CD4-positive, alpha-beta T cell treated with Interleukin-17A for 4 hours (primary cell): ENCODE measurements around the gene FBXW2.
"Not testable (repeated sequence)": the region's sequence is repeated elsewhere in the genome, so short reads cannot be mapped to it uniquely, and the experiment has no call there.

Experiments used
- DNase-seq: peaks from one replicate; pipeline ENCODE4 v3.0.0-alpha.2; 2020; ENCODE audit warnings: mixed read lengths

FBXW2 gene

DNA sequence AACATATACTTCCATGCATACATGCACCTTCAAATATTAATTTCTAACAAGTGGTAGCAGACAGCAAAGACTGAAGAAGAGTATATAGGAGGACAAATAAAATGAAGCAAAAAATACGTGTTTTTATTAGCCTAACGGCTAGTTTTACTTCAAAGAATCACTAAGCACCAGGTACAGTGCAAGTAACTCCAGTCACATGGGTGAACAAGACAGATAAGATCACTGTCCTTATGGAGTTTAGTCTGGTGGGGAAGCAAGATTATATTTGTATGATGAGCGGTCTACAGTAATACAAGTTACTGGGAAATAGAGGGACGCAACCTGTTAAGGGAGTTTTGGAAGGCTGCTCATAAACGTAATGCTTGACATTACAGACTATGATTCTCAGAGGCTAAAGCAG is 16.0 kb downstream of the FBXW2 start:
- DNase-seq: no peak

DNA sequence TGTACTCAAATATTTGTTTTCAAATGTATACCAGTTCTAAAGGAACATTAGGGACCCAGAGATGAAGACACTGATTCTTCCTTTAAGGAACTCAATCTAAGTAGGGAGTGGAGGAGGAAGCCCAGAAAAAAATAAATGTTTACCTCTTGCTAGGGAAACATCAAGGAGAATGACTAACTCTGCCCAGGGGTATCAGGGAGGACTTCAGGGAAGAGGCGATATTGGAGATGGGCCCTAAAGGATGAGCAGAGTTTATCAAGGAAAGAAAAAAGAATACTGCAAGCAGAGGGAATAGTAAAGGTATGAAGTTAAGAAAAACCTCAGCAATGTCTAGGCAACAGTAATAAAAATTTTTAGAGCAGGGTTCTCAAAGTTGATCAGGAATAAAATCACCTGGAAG is 16.4 kb downstream of the FBXW2 start:
- no peak for DNase-seq

DNA sequence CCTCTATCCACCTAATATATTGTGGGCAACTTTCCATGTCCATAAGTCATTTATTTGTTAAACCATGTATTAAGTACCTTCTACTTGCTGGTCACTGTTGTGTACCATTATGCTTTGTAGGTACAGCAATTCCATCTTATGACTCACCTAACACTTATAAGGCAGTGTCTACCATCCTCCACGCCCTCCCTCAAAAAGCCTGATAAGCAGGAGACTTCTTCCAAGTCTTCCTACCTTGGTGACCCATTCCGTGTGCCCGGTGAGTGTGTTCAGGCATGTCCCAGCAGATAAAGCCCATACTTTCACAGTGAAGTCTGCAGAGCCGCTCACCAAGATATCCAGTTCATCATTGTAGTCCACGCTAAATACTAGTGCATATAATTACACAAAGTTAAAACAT is 17.4 kb downstream of the FBXW2 start:
- DNase-seq: no peak

DNA sequence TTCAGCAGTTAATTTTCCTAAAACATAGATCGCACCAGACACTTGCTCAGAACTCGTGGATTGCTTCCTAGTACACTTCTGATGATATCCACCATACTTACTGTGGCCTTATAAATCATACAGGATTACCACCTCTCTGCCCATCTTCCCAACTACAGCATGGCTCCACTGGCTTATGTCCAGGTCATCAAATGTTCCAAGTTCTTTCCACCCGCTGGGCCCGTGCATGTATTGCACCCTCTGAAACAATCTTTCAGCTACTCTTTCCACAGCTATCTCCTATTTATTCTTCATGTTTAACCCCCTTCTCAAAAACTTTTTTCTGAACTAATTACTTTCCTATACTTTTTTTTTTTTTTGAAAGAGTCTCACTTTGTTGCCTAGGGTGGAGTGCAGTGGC is 18.5 kb downstream of the FBXW2 start:
- DNase-seq: no peak

DNA sequence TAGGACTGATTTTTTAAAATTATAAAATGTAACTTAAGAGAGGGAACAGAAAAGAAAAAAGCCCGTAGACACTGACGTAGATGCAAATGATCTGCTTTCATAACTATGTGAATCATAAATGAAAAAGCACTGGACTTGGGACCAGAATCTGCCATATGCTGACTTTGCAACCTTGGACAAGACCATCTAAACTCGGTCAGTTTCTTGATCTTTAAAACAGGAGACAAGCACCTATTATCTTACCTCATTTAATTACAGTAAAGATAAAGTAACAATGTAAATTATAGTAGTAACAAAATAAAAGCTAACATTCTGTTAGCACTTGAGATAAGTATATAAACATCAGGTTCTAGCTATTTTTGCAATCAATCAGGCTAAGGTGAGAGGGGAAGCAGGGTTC is 20.0 kb downstream of the FBXW2 start:
- no peak for DNase-seq

DNA sequence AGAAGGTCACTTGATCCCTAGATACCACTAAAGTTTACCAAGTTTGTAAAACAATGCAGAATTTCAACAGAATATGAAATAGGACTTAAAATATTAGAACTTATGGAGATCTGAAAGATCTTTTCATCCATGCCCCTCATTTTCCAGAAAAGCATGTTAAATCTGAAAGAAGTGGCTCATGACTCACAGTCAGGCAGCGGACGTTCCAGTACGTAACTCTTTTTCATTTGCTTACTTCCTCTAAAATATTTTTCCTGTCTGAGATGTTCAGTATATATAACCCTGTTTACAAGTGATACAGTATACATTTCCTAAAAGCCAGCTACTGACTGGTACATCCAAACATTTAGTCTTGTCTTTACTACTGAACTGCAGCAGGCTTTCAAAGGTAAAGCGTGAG is 22.3 kb downstream of the FBXW2 start:
- no peak for DNase-seq

DNA sequence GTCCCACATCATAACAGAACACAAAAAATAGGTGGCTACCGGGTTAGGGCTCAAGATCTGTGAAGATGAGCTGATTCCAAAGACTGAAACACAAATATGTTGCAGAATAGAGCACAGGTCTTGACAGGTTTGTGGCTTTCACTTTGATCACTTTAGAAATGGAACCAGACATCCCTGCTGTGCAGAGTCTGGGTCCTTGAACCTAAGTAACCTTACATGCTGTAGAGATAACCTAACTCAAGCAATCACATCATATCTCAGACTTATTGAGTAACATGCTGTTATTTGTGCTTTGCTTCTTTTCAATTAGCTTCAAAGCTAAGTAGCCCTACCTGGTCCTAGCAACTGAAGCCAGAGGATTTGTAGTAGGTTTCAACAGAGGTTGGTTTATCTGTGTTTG is 24.3 kb downstream of the FBXW2 start:
- DNase-seq: no peak

DNA sequence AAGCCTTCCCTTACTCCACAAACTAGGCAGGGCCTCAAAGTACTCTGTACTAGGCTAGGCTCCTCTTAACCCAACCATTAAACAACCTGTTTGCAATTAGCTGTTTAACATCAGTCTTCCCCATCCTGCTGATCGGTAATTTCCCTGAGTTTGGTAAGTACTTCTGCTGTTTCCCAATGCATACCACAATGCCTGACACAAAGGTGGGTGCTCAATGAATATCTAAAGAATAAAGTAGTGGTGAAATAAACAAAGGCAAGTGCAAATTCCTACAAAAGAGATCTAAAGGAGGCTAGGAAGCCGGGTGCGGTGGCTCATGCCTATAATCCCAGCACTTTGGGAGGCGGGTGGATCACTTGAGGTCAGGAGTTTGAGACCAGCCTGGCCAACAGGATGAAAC is 25.0 kb downstream of the FBXW2 start:
- no peak for DNase-seq

DNA sequence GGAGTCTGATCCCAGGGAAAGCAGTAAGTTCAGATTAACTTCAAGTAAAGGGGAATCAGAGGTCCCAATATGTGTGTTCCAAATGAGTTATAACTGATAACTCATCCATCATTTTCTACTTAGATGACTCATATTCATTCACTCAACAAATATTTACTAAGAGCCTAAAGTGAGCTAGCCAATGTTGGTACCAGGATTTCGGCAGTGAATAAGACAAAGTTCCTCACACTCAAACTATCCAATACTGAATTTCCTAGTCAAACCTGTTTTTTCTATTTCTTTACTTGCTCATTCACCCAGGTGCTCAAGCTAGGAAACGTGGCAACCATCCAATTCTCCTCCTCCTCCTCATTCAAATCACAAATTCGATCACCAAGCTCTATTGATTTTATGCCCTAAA is 25.8 kb downstream of the FBXW2 start:
- no peak for DNase-seq

DNA sequence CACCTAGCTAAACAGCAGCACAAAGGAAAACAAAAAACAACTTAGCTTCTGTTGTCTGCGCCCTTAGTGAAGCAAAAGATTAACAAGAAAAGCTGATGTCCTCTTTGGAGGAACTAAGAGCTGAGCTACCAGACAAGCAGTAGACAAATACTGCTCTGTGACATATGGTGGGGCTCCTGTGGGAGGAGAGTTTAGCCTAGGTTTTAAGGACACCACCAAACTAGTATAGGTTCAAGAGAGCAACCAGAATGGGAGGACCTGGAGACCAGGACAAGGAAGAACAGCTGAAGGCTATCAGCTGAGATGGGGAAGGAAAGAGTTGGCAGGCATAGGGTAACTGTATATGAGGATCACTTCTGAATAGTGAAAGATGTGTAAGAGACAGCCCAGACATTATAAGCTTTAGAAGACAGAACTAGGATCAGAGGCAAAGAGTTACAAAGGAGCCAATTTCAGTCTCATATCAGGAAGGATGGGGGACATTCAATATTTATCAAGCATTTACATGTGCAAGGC is 27.2 kb downstream of the FBXW2 start:
- DNase-seq: no peak

DNA sequence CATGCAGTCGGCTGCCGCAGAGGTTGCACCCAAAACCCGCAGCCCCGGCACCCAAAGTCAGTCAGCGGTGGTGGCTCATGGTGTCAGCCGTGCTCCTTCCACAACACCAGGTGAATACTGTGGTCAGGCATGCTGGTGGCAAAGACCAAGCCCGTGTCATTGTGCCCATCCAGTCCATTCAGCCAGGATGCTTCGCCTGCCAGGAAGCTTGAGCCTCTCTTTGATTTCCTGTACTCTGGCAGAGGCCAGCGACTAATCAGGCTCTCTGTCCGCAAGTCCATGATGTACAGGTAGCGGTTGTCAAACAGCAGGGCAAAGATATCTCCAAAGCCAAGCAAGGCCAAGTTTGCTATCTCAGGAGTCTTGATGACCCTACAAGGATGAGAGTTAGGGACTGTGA is 28.7 kb downstream of the FBXW2 start:
- no peak for DNase-seq

DNA sequence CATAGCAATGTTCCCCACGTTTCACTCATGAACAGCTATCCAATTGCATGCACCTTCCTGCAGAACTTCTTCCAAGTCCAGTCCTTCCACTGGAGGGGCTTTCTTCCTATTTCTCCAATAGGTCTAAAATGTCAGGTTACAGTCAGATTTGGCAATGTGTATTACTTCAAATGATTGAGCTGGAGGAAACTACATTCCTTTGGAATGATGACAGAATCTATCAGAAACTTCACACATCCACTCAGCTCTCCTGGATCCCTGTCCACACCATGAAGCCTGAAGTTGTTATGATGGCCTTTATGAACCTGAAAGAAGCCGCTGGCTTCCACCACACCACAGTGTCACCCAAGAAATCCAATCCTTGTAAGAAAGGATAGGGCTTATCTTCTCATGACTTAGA is 32.2 kb downstream of the FBXW2 start:
- no peak for DNase-seq

DNA sequence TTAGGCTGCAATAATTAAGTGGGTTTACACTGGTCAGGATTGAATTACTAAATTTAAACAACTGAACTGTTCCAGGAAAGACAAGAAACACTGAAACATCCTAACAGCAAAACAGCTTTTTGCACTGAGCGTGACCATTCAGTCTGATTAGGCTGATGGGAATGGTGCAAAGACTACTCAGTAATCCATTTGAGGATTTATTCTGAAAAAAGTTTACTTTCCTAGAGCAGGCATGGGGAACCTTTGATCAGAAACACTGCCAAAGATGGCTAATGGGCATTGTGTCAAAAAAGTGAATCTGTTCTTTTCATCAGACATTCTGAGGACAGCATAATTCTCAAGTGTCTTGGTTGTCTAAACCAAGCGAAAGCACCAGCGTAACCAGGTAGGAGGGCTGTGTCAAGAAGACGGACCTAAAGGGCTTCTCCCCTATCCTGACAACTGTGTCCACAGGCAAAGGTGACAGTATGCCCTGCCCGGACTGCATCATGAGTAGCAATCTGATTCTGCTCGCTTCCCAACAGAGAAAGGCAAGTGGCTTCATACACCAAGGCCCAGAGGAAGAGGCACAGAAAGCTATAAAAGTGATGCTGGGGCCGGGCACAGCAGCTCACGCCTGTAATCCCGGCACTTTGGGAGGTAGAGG is 33.3 kb downstream of the FBXW2 start:
- DNase-seq: no peak

DNA sequence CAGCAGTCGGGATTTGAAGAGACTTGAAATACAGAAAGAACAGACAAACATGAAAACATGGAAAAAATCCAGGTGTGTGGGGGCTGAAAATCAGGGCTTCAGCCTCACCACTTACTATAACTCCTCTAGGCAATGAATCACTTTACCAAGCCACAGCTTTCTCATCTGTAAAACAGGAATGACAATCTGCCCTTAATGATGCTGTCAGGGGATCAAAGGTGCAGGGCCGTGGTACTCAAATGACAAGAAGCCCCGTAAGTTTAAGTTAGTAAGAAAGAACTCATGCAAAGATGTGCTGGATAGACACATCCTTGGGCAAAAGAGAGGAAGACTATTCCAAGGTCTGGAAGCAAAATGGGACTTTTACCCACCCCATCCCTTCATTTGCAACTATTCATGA is 34.7 kb downstream of the FBXW2 start:
- no peak for DNase-seq

DNA sequence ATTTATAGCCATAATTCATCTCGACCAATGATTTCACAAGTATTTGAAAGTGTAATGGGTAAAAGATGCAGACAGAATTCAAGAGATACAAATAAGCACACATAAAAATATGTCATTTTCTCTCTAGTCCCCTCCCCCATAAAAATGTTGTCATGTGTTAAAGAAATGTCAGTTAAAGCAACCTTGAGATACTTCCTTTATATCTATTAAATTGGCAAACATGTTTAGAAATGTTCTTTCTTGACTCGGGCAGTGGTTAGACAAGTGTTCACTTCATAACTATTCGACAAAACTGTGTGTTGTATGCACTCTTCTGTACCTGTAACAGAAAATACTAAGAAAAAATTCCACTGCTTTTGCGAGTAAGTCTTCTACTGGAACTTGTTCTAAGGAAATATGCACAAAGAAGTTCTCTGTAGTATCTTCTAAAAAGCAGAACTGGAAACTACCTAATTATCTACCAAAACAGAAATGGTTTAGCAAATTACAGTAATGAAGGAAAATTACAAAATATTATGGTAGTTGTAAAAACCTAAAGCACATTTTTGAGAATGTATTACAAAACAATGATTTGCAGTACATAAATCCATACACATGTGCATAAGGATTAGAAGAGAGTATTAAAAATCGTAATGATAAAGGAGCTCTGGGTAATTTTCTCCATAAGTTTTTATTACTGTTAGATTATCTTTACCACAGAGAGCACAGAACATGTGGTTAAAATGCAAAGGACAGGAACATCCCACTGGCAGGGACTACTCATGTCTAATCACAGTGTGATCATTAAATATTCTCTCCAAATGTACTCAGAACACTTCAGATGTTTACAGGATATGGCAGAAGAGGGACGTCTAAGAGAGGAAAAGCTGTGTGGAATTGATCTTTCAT is 35.9 kb downstream of the FBXW2 start:
- no peak for DNase-seq

DNA sequence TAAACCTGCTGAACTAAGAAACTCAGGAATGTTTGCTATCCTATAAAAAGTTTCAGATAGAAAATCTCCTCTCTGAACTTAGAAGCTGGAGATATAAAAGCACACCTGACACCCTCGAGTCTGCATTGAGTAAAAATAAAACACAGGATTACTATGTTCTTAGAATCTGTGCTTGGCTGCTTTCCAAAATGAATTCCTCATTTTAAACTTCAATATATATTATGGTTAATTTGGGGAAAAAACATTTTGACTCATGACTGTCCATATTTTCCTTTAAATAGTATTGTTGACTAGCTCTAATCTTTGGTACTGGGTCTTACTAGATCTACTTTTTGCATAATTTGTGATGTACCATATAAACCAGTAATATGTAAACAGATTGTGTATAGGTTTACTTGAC is 36.7 kb downstream of the FBXW2 start:
- DNase-seq: no peak

DNA sequence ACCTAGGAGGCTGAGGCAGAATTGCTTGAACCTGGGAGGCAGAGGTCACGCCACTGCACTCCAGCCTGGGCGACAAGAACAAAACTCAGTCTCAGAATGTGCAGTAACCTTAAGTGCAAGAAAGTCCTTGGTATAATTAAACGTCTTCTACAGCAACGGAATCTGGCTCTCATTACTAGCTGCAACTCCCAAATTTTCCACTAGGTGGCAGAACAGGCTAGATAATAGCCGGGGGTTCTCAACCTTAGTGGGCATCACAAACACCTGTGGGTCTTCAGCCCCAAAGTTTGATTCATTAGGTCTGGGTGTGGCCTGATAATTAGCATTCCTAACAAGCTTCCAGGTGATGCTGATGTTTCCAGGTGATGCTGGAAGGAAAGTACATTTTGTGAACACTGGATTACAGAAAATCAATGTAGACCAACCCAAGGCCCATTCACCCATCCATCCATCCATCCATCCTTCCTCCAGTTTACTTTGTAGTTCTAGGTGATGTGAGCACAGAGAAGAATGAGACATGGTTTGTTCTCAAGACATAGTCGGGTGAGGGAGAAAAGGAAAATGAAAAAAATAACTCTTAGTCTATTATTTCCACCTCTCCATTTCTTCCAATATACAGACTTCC is 37.3 kb downstream of the FBXW2 start:
- DNase-seq: peak; percentile 76

DNA sequence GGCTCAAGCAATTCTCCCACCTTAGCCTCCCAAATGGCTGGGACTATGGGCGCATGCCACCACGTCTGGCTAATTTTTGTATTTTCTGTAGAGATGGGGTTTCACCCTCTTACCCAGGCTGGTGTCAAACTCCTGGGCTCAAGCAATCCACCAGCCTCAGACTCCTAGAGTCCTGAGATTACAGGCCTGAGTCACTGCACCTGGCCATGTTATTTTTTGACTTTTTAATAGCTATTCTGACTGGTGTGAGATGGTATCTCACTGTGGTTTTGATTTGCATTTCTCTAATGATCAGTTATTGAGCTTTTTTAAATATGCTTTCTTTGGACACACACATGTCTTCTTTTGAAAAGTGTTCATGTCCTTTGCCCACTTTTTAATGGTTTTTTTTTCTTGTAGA is 38.2 kb downstream of the FBXW2 start:
- DNase-seq: no peak

DNA sequence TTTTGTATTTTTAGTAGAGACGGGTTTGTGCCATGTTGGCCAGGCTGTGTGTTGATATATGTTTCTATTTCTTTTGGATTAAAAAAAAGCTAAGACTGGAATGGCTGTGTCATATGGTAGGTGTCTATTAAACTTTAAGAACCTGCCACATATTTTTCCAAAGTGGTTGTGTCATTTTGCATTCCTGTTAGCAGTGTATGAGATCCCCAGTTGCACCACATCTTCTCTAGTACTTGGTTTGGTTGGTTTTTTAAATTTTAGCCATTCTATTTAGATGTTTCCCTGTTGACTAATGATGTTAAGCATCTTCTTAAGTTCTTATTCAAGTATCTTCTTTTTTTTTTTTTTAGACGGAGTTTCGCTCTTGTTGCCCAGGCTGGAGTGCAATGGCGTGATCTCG is 42.8 kb downstream of the FBXW2 start:
- no peak for DNase-seq

DNA sequence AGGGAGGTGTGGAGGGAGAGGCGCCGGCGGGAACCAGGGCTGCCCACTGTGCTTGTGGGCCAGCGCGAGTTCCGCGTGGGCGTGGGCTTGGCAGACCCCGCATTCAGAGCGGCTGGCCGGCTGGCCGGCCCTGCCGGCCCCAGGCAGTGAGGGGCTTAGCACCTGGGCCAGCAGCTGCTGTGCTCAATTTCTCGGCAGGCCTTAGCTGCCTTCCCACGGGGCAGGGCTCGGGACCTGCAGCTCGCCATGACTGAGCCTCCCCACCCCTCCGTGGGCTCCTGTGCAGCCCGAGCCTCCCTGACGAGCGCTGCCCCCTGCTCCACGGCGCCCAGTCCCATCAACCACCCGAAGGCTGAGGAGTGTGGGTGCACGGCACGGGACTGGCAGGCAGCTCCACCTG is 46.9 kb downstream of the FBXW2 start:
- DNase-seq: not testable (repeated sequence)

DNA sequence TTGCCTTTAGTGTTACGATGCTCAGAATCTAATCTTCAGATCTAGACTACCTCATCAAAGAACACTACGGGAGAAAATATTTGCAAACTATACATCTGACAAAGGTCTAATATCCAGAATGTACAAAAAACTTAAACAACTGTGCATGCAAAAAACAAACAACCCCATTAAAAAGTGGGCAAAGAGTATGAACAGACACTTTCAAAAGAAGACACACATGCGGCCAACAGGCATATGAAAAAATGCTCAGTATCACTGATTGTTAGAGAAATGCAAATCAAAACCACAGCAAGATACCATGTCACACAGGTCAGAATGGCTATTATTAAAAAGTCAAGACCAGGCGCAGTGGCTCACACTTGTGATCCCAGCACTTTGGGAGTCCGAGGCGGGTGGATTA is 47.9 kb downstream of the FBXW2 start:
- no peak for DNase-seq

DNA sequence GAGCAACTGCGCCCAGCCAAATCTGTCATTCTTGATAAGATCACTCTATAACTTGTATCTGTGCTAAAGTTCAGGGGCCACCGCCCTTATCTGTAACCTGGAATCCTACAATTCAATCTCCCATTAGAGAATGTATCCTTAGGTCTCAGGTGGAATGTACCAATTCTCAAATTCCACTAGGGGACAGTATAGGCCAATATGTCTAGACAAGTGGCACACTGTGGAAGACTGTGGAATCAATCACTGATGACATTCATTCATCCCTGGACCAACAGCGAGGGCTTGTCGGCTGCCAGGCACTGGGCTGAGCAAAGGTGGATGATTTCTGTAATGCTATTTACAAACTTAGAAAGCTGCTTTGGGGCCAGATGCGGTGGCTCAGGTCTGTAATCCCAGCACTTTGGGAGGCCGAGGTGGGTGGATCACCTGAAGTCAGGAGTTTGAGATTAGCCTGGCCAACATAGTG is 50.2 kb downstream of the FBXW2 start:
- DNase-seq: no peak

DNA sequence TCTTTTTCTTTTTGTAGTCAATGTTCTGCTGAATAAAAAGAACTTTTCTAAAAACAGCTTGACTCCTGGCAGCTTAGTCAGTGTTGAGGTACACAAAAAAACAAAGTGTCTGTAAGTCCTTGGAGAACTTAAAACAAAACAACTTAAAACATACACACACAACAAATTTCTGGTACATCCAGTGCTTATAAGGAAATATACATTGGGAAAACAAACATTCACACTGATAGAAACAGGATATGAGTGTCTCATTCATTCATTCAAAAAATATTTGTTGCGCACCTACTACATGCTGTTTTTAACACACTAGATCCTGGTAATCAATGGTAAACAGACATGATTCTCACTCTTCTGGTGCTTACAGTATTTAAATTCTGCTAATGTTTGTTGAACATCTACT is 51.5 kb downstream of the FBXW2 start:
- DNase-seq: no peak

DNA sequence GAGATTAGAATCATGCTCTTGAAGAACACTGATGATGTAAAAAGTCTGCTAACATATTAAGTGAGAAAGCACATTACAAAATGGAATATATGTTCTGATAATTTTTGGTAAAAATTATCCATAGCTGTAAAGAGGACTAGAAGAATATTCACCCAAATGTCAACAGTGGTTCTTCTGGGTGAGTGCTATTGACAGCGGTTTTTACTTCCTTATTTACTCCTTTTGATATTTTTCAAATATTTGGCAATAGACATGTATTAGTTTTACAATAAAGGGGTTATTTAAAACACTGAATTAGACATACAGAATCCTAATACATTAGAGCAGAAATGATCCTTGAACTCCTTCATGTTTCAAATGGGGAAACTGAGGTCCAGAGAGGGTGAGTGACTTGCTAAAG is 52.0 kb downstream of the FBXW2 start:
- DNase-seq: no peak
